Measurements from ENCODE around the gene NLRC5. TPM values are rescaled to one million over a fixed set of nuclear protein-coding genes. Genes with fewer than 3 reads are reported as not detected.

NLRC5 gene
- total RNA-seq, 1 donor from 2014 or later = 47.5 TPM

GRCh38 chr16:56964243-56965148, 24.9 kb upstream of the NLRC5 start:
- ATAC-seq = peak; percentile 82 to 90
- intact Hi-C loops (cut with DNase I) = no loop called here

GRCh38 chr16:56965149-56966092, 23.9 kb upstream of the NLRC5 start:
- peaks cover 45% of the 10 kb centered on the region for H3K4me1 ChIP-seq
- H3K9me3 ChIP-seq = no peaks in the 10 kb centered on the region
- no peaks in the 10 kb centered on the region for H3K27me3 ChIP-seq (ENCODE audit: low read depth)
- peak overlapping the region; percentile 24 for H3K27ac ChIP-seq
- no peak overlapping the region for H3K4me3 ChIP-seq
- DNase-seq (no peak), ATAC-seq (peak in 1 of 2 donors; percentile 16)
- no peaks in the 10 kb centered on the region for H3K36me3 ChIP-seq
- no peak for TF ChIP-seq CTCF (IDR thresholded peaks at IDR 0.05)
- intact Hi-C loops (cut with DNase I) = no loop called here

More at GRCh38 chr16:56964243-56965148, 24.9 kb upstream of the NLRC5 start:
- peak; percentile 95 for DNase-seq
- Histone ChIP-seq H3K9me3 (no peaks in the 10 kb centered on the region), H3K36me3 (no peaks in the 10 kb centered on the region), H3K27ac (peak overlapping the region; percentile 14), H3K4me1 (peaks cover 51% of the 10 kb centered on the region), H3K27me3 (ENCODE audit: low read depth) (no peaks in the 10 kb centered on the region), H3K4me3 (no peak overlapping the region)
- peak; percentile 99 for TF ChIP-seq CTCF (IDR thresholded peaks at IDR 0.05)

- Histone ChIP-seq H3K4me3 (no peak overlapping the region), H3K27ac (peak overlapping the region; percentile 24), H3K4me1 (peaks cover 38% of the 10 kb centered on the region), H3K27me3 (ENCODE audit: low read depth) (no peaks in the 10 kb centered on the region), H3K9me3 (no peaks in the 10 kb centered on the region), H3K36me3 (no peaks in the 10 kb centered on the region)
- intact Hi-C loops (cut with DNase I) = no loop called here
- DNase-seq (no peak), ATAC-seq (no peak)
- TF ChIP-seq CTCF (IDR thresholded peaks at IDR 0.05) = no peak
Measured at GRCh38 chr16:56966093-56966475, 23.3 kb upstream of the NLRC5 start.

GRCh38 chr16:56967733-56968132, 21.6 kb upstream of the NLRC5 start:
- intact Hi-C loops (cut with DNase I) = no loop called here
- Histone ChIP-seq H3K4me1 (peaks cover 24% of the 10 kb centered on the region), H3K4me3 (no peak overlapping the region), H3K36me3 (no peaks in the 10 kb centered on the region), H3K27me3 (ENCODE audit: low read depth) (no peaks in the 10 kb centered on the region), H3K27ac (no peak overlapping the region), H3K9me3 (no peaks in the 10 kb centered on the region)
- DNase-seq (no peak), ATAC-seq (no peak)
- no peak for TF ChIP-seq CTCF (IDR thresholded peaks at IDR 0.05)

- no peak overlapping the region for H3K4me3 ChIP-seq
- H3K9me3 ChIP-seq = no peaks in the 10 kb centered on the region
- ATAC-seq (no peak), DNase-seq (no peak)
- intact Hi-C loops (cut with DNase I) = no loop called here
- peaks cover 17% of the 10 kb centered on the region for H3K4me1 ChIP-seq
- H3K27ac ChIP-seq = no peak overlapping the region
- no peaks in the 10 kb centered on the region for H3K36me3 ChIP-seq
- no peaks in the 10 kb centered on the region for H3K27me3 ChIP-seq (ENCODE audit: low read depth)
- TF ChIP-seq CTCF (IDR thresholded peaks at IDR 0.05) = no peak
Measured at GRCh38 chr16:56969769-56970168, 19.6 kb upstream of the NLRC5 start.

All from lower lobe of right lung (tissue), 2 donors.